ENCODE measurements around the gene UPK1A. TPM values are rescaled to one million over a fixed set of nuclear protein-coding genes. Genes with fewer than 3 reads are reported as not detected.

UPK1A gene
- total and polyA plus RNA-seq, 9 of the 15 experiments (the other 6 are each of a cell fraction or from before 2014, with no cell fraction given), result 0.06 to 0.13 TPM; not detected in 7

DNA sequence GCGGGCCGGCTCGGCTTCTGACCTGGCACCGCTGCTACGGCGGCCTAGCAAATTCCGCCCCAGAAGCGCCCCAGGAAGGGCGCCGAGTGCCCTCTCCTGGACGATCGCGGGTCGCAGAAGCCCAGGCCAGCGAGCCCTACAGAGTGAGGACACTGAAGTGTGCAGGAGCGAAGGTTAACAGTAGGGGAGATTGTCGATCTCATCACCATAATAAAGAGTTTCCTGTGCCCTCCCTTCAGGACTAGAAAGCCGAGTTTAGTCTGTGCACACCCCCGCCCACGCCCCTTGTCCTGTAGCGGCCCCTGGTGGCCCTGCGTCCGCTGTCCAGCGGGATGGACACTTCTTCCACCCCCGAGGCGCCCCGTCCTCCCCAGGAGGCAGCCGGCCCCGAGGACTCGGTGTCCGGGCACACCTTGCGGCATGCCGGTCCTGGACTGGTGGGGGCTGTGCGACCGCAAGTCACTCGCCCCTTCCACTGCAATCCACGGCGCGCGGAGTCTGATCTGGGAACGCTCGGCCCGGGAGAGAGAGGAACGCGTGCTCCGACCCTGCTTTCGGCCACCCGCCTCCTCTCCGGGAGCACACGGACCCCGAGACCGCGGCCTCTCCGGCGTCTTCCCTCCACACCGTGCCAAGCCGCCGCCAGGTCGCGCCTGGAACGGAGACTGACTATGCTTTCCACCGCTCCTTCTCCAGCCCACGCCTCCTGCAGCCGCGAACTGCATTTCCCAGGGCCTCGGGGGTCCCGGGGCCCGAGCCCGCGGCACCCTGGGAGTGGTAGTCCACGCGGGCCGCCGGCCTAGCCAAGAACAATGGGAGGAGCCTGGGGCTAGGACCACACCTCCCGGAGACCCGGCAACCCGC lies 50.7 kb downstream of the UPK1A start (continued):
- TF ChIP-seq, protein P1, sequence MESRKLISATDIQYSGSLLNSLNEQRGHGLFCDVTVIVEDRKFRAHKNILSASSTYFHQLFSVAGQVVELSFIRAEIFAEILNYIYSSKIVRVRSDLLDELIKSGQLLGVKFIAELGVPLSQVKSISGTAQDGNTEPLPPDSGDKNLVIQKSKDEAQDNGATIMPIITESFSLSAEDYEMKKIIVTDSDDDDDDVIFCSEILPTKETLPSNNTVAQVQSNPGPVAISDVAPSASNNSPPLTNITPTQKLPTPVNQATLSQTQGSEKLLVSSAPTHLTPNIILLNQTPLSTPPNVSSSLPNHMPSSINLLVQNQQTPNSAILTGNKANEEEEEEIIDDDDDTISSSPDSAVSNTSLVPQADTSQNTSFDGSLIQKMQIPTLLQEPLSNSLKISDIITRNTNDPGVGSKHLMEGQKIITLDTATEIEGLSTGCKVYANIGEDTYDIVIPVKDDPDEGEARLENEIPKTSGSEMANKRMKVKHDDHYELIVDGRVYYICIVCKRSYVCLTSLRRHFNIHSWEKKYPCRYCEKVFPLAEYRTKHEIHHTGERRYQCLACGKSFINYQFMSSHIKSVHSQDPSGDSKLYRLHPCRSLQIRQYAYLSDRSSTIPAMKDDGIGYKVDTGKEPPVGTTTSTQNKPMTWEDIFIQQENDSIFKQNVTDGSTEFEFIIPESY (CRISPR knock-in tag; IDR thresholded peaks at IDR 0.05), result peak; percentile 45; the same call in 1 of the 2 replicates
- TF ChIP-seq, protein P2, sequence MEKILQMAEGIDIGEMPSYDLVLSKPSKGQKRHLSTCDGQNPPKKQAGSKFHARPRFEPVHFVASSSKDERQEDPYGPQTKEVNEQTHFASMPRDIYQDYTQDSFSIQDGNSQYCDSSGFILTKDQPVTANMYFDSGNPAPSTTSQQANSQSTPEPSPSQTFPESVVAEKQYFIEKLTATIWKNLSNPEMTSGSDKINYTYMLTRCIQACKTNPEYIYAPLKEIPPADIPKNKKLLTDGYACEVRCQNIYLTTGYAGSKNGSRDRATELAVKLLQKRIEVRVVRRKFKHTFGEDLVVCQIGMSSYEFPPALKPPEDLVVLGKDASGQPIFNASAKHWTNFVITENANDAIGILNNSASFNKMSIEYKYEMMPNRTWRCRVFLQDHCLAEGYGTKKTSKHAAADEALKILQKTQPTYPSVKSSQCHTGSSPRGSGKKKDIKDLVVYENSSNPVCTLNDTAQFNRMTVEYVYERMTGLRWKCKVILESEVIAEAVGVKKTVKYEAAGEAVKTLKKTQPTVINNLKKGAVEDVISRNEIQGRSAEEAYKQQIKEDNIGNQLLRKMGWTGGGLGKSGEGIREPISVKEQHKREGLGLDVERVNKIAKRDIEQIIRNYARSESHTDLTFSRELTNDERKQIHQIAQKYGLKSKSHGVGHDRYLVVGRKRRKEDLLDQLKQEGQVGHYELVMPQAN (IDR thresholded peaks at IDR 0.05; ENCODE audit: borderline replicate concordance), result peak; percentile 88
- TF ChIP-seq BCLAF1 (IDR thresholded peaks at IDR 0.05; ENCODE audit: borderline replicate concordance in 1 of 2, control insufficient read depth in 1 of 2, low read depth in 2 of 2, low read length in 1 of 2) (0 out of 4 replicates have a peak, but pooled peaks of 1 of the 2 experiments have one; percentile 42), ZNF274 (IDR thresholded peaks at IDR 0.05; ENCODE audit: borderline replicate concordance, low read depth, low read length) (no peak), ZNF3 (CRISPR knock-in tag; IDR thresholded peaks at IDR 0.05) (no peak), ATF4 (CRISPR knock-in tag; IDR thresholded peaks at IDR 0.05) (no peak), FIP1L1 (IDR thresholded peaks at IDR 0.05; ENCODE audit: low read depth, low read length, poor library complexity, severe bottlenecking) (peak; percentile 54), ZNF766 (CRISPR knock-in tag; conservative IDR thresholded peaks at IDR 0.05) (peak; percentile 99), ARNT (IDR thresholded peaks at IDR 0.05) (0 out of 4 replicates have a peak, but pooled peaks of 1 of the 2 experiments have one; percentile 37), LCOR (CRISPR knock-in tag; IDR thresholded peaks at IDR 0.05) (peak; percentile 86), NR2F6 (CRISPR knock-in tag; IDR thresholded peaks at IDR 0.05) (no peak), NCOA4 (IDR thresholded peaks at IDR 0.05; ENCODE audit: partially characterized antibody) (no peak), CHCHD3 (CRISPR knock-in tag; IDR thresholded peaks at IDR 0.05) (no peak), KLF10 (CRISPR knock-in tag; IDR thresholded peaks at IDR 0.05) (no peak), POLR2H (tag; IDR thresholded peaks at IDR 0.05; ENCODE audit: low read depth) (no peak)
- TF ChIP-seq, protein P3, sequence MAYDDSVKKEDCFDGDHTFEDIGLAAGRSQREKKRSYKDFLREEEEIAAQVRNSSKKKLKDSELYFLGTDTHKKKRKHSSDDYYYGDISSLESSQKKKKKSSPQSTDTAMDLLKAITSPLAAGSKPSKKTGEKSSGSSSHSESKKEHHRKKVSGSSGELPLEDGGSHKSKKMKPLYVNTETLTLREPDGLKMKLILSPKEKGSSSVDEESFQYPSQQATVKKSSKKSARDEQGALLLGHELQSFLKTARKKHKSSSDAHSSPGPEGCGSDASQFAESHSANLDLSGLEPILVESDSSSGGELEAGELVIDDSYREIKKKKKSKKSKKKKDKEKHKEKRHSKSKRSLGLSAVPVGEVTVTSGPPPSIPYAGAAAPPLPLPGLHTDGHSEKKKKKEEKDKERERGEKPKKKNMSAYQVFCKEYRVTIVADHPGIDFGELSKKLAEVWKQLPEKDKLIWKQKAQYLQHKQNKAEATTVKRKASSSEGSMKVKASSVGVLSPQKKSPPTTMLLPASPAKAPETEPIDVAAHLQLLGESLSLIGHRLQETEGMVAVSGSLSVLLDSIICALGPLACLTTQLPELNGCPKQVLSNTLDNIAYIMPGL (CRISPR knock-in tag; IDR thresholded peaks at IDR 0.05), result no peak; the same call in 1 of the 2 replicates

All from K562 (cell line).